Ovary (tissue), 9 donors: Measurements from ENCODE around the gene HYKK. TPM values are rescaled to one million over a fixed set of nuclear protein-coding genes. Genes with fewer than 3 reads are reported as not detected.
A peak's percentile ranks its signal among the peaks of the same experiment; 100 is the strongest.

Experiments used
- DNase-seq, 5 donors: peaks; one replicate each; pipeline ENCODE4 v3.0.0-alpha.2; 2019 to 2020
- H3K27ac ChIP-seq, 2 donors: fragments of 200-600 bp; one replicate each; pipeline versions ENCODE4 v1.5.1 to v1.8.0; 2019 to 2022
- H3K27me3 ChIP-seq: fragments of 200-600 bp; one replicate; pipeline ENCODE4 v1.8.0; 2022
- H3K36me3 ChIP-seq: fragments of 200-600 bp; sonication (generic); one replicate; pipeline ENCODE4 v1.5.1; 2019
- H3K4me1 ChIP-seq: one replicate; pipeline ENCODE4 v1.8.1; 2013; ENCODE audit warnings: mild to moderate bottlenecking, moderate library complexity; ENCODE audit not compliant: insufficient read depth
- H3K4me3 ChIP-seq: fragments of 200-600 bp; sonication (generic); one replicate; pipeline ENCODE4 v1.5.1; 2017
- H3K9me3 ChIP-seq, 2 donors: fragments of 200-600 bp in 1 of 2; sonication (generic) in 1 of 2; one replicate each; pipeline versions ENCODE4 v1.5.1 to v1.8.1; 2013 to 2019; ENCODE audit warnings: mild to moderate bottlenecking in 1 of 2, moderate library complexity in 1 of 2
- CTCF ChIP-seq, 3 donors: fragments of 450-650 bp in 2 of 3; fragments of 200-600 bp in 1 of 3; IDR thresholded peaks; one replicate each; pipeline versions ENCODE4 v1.5.1 to v1.8.0; 2016 to 2022; ENCODE audit warnings: antibody characterized with exemption in 3 of 3, mild to moderate bottlenecking in 1 of 3
- EP300 ChIP-seq: sonication (generic); formaldehyde crosslinking; IDR thresholded peaks from one replicate; pipeline ENCODE4 v1.6.1; 2017; ENCODE audit warnings: antibody characterized with exemption
- POLR2A ChIP-seq: fragments of 450-650 bp; IDR thresholded peaks from one replicate; pipeline ENCODE4 v1.6.1; 2017; ENCODE audit warnings: antibody characterized with exemption, mild to moderate bottlenecking, moderate library complexity
- WGBS, 3 donors: extraction: QIAGEN DNeasy Blood & Tissue Kit in 1 of 3; methylation state at CpG; one replicate each; pipeline versions ENCODE4 v1.1.5 to v1.1.7; 2013 to 2017; 5-methylcytosine and 5-hydroxymethylcytosine counted together
- intact Hi-C, 4 donors: fragments of 100-400 bp; cut with DNase I; formaldehyde crosslinking; loops; one replicate each; pipeline versions ENCODE4 v1.11.0 to v1.15.1; 2022 to 2023
- polyA plus RNA-seq, 2 donors: library from polyadenylated mRNA; stranded (reverse); fragments of 200-250 nt in 1 of 2; fragments of 350-450 nt in 1 of 2; fragmentation: Illumina TruSeq in 1 of 2; extraction: RNeasy Lipid Tissue Mini Kit (QIAGEN cat#74804) in 1 of 2; gene quantifications; one replicate each; pipeline ENCODE4 v1.2.3, GENCODE V29; 2013 to 2014
- total RNA-seq, 7 donors: library from RNA; depleted of rRNA in 2 of 7; stranded (reverse); fragments of >200 nt in 2 of 7; fragmentation: NEBNext Ultra II Directional in 3 of 7; extraction: Animal tissue kit (Norgen Biotek cat#: 25700) in 3 of 7; gene quantifications; one replicate each; pipeline versions ENCODE4 v1.1.0 to v1.2.4, GENCODE V29; 2016 to 2023
- donor health status: DM: no; HTN: no; CAD: no; lungs with moderate emphysema.
- donor health status: DM: no; HTN: no; CAD: no.
- donor health status: Bipolar disorder and iron deficiency.
- donor health status: DM: yes; HTN: yes; CAD: no.
- donor health status: DM: no; HTN: no; CAD: no.
- donor health status: DM: yes; HTN: yes; CAD: no.

Gene HYKK
- total and polyA plus RNA-seq, 9 donors = 4.0 to 10.8 (median 8.7) TPM

GRCh38 chr15:78565097-78565950 lies 57.9 kb downstream of the HYKK start, which contains the start of gene CHRNA5:
Gene CHRNA5 (plus strand): TSS chr15:78565520. CDS start chr15:78565720, 200 bp downstream.
- 0 to 1% (median 0%) methylated on average over 33 to 75 of the region's 75 CpGs for WGBS, 3 donors
- peak within 1 kb of the TSS in 1 of 2 donors; percentile 47 for H3K27ac ChIP-seq
- intact Hi-C loops = no loop called here

GRCh38 chr15:78565951-78566774 lies 58.8 kb downstream of the HYKK start:
- DNase-seq = no peak
- H3K9me3 ChIP-seq = no peaks in the 10 kb centered on the region
- no peaks in the 10 kb centered on the region for H3K36me3 ChIP-seq
- H3K4me3 ChIP-seq = peak overlapping the region; percentile 42
- intact Hi-C loops = no loop called here
- H3K27me3 ChIP-seq = no peaks in the 10 kb centered on the region
- peaks cover 2% of the 10 kb centered on the region for H3K4me1 ChIP-seq
- H3K27ac ChIP-seq = peak overlapping the region in 1 of 2 donors; percentile 47
- 1 to 3% (median 1%) methylated on average over 19 of the region's 19 CpGs for WGBS, 3 donors
- no peak for TF ChIP-seq CTCF (IDR thresholded peaks at IDR 0.05)
- TF ChIP-seq EP300 = no peak
- no peak for TF ChIP-seq POLR2A

More at GRCh38 chr15:78565097-78565950, 57.9 kb downstream of the HYKK start, which contains the start of gene CHRNA5:
- Histone ChIP-seq H3K4me3 (peak within 1 kb of the TSS; percentile 42), H3K9me3 (no peaks in the 10 kb centered on the region), H3K27me3 (no peaks in the 10 kb centered on the region), H3K36me3 (no peaks in the 10 kb centered on the region), H3K4me1 (peaks cover 2% of the 10 kb centered on the region)
- DNase-seq = peak; percentile 59 to 95 (median 89)
- no peak for TF ChIP-seq EP300
- TF ChIP-seq CTCF (IDR thresholded peaks at IDR 0.05) = no peak
- no peak for TF ChIP-seq POLR2A

GRCh38 chr15:78567531-78567930 lies 60.2 kb downstream of the HYKK start:
- 83 to 92% (median 87%) methylated on average over 4 of the region's 4 CpGs for WGBS, 3 donors
- intact Hi-C loops = no loop called here

More at GRCh38 chr15:78567531-78567930, 60.2 kb downstream of the HYKK start:
- no peaks in the 10 kb centered on the region for H3K27me3 ChIP-seq
- no peak overlapping the region for H3K4me3 ChIP-seq
- TF ChIP-seq EP300 (no peak), POLR2A (no peak), CTCF (IDR thresholded peaks at IDR 0.05) (no peak)
- H3K36me3 ChIP-seq = no peaks in the 10 kb centered on the region
- no peak overlapping the region for H3K27ac ChIP-seq
- no peak for DNase-seq
- no peaks in the 10 kb centered on the region for H3K9me3 ChIP-seq
- peaks cover 2% of the 10 kb centered on the region for H3K4me1 ChIP-seq
